Natural killer cell (primary cell): Measurements from ENCODE around the gene SGSM1. TPM values are rescaled to one million over a fixed set of nuclear protein-coding genes. Genes with fewer than 3 reads are reported as not detected.

ENCODE experiments used
- ATAC-seq, 3 donors: fragments of 150-1000 bp in 2 of 3; fragments of 200-7000 bp in 1 of 3; cut with Tn5 transposase; 1 replicate in 1 of 3; 2 replicates in 2 of 3; pipeline ENCODE4 v1.10.0; 2021; ENCODE audit warnings: mild to moderate bottlenecking in 2 of 3, moderate library complexity in 2 of 3
- DNase-seq, 2 donors: peaks; one replicate each; pipeline versions ENCODE4 v3.0.0 to v3.0.0-alpha.2; 2013 to 2021; ENCODE audit warnings: mixed read lengths in 1 of 2
- H3K27ac ChIP-seq: one replicate; pipeline ENCODE4 v1.5.1; 2013; ENCODE audit warnings: mild to moderate bottlenecking, low read length
- H3K27me3 ChIP-seq: one replicate; pipeline ENCODE4 v1.6.1; 2013; ENCODE audit warnings: low read length; ENCODE audit not compliant: control insufficient read depth, insufficient read depth
- H3K36me3 ChIP-seq: one replicate; pipeline ENCODE4 v1.6.1; 2013; ENCODE audit warnings: low read length; ENCODE audit not compliant: control insufficient read depth, insufficient read depth
- H3K4me1 ChIP-seq: one replicate; pipeline ENCODE4 v1.6.1; 2013; ENCODE audit warnings: low read length; ENCODE audit not compliant: control insufficient read depth, insufficient read depth
- H3K4me3 ChIP-seq: one replicate; pipeline ENCODE4 v1.5.1; 2013; ENCODE audit warnings: low read length
- H3K9me3 ChIP-seq: one replicate; pipeline ENCODE4 v1.6.1; 2013; ENCODE audit warnings: low read length; ENCODE audit not compliant: control insufficient read depth, insufficient read depth
- H3K27ac Mint-ChIP-seq, 2 donors: one replicate each; pipeline ENCODE4 v1.8.0; 2022; ENCODE audit warnings: mild to moderate bottlenecking in 2 of 2, mixed read lengths in 2 of 2, moderate library complexity in 1 of 2
- H3K27me3 Mint-ChIP-seq, 2 donors: one replicate each; pipeline ENCODE4 v1.8.0; 2022; ENCODE audit warnings: low read depth in 2 of 2, mixed read lengths in 2 of 2
- H3K36me3 Mint-ChIP-seq: one replicate; pipeline ENCODE4 v1.8.0; 2022; ENCODE audit warnings: mixed read lengths
- H3K4me1 Mint-ChIP-seq, 2 donors: one replicate each; pipeline ENCODE4 v1.8.0; 2022; ENCODE audit warnings: mixed read lengths in 2 of 2
- H3K4me3 Mint-ChIP-seq: one replicate; pipeline ENCODE4 v1.8.0; 2022; ENCODE audit warnings: mild to moderate bottlenecking, moderate library complexity, mixed read lengths
- H3K9me3 Mint-ChIP-seq, 2 donors: one replicate each; pipeline ENCODE4 v1.8.0; 2022; ENCODE audit warnings: mixed read lengths in 2 of 2
- WGBS: methylation state at CpG from one replicate; pipeline ENCODE4 v1.1.7; 2013; ENCODE audit warnings: missing lambda C conversion rate; ENCODE audit not compliant: insufficient coverage; 5-methylcytosine and 5-hydroxymethylcytosine counted together
- intact Hi-C: fragments of 100-400 bp; cut with micrococcal nuclease; formaldehyde crosslinking; loops from one replicate; pipeline ENCODE4 v1.14.2; 2022
- total RNA-seq, 4 donors: library from RNA; stranded (reverse); fragments of 120-200 nt in 1 of 4; gene quantifications; one replicate each; pipeline versions ENCODE4 v1.2.3 to v1.2.4, GENCODE V29; 2013 to 2022
- TF ChIP-seq, protein P1 (sequence below): fragments of 200-600 bp; IDR thresholded peaks from one replicate; pipeline ENCODE4 v1.8.0; 2022; ENCODE audit warnings: antibody characterized with exemption

Gene SGSM1
- total RNA-seq, 3 donors from 2014 or later (not counting 1 experiment from before 2014, with no cell fraction given) = 13.9 to 15.4 (median 13.9) TPM

DNA sequence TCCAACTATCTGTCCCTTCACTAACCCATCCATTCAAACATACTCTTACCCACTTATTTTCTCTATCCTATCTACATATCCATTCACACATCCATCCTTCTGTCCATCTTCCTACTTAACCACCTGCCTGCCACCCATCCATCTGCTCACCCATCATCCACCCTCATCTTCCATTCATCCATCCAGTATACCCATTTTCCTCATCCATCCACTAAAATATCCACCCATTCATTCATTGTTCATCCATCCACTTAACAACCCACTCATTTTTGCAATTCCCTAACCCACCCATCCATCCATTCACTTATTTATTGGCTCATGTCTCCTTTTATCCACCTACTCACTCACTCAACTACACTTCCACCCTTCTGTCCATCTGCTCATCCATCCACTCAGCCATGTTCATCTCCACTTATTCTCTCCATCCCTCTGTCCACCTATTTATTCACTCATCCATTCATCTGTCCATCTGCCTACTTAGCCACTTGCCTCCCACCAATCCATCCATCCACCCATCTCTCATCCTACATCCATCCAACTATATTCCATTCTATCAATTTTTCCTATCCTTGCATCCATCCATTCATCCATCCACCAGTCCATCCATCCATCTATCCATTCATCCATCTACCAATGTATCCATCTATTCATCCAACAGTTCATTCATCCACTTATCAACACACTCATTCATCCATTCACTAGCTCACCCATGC lies 129.9 kb downstream of the SGSM1 start:
- H3K27me3 Mint-ChIP-seq = peaks cover 0 to 3% of the 10 kb centered on the region in 2 donors
- TF ChIP-seq, protein P1, sequence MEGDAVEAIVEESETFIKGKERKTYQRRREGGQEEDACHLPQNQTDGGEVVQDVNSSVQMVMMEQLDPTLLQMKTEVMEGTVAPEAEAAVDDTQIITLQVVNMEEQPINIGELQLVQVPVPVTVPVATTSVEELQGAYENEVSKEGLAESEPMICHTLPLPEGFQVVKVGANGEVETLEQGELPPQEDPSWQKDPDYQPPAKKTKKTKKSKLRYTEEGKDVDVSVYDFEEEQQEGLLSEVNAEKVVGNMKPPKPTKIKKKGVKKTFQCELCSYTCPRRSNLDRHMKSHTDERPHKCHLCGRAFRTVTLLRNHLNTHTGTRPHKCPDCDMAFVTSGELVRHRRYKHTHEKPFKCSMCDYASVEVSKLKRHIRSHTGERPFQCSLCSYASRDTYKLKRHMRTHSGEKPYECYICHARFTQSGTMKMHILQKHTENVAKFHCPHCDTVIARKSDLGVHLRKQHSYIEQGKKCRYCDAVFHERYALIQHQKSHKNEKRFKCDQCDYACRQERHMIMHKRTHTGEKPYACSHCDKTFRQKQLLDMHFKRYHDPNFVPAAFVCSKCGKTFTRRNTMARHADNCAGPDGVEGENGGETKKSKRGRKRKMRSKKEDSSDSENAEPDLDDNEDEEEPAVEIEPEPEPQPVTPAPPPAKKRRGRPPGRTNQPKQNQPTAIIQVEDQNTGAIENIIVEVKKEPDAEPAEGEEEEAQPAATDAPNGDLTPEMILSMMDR = no peak
- ATAC-seq (no peak), DNase-seq (no peak)
- H3K4me3 Mint-ChIP-seq = no peak overlapping the region
- no peaks in the 10 kb centered on the region for H3K36me3 Mint-ChIP-seq
- Histone ChIP-seq H3K27ac (no peak overlapping the region), H3K4me1 (no peaks in the 10 kb centered on the region), H3K36me3 (no peaks in the 10 kb centered on the region), H3K4me3 (no peak overlapping the region), H3K9me3 (no peaks in the 10 kb centered on the region), H3K27me3 (no peaks in the 10 kb centered on the region)
- no peaks in the 10 kb centered on the region for H3K9me3 Mint-ChIP-seq
- H3K4me1 Mint-ChIP-seq = no peaks in the 10 kb centered on the region
- no peak overlapping the region for H3K27ac Mint-ChIP-seq
- intact Hi-C loops = no loop called here

DNA sequence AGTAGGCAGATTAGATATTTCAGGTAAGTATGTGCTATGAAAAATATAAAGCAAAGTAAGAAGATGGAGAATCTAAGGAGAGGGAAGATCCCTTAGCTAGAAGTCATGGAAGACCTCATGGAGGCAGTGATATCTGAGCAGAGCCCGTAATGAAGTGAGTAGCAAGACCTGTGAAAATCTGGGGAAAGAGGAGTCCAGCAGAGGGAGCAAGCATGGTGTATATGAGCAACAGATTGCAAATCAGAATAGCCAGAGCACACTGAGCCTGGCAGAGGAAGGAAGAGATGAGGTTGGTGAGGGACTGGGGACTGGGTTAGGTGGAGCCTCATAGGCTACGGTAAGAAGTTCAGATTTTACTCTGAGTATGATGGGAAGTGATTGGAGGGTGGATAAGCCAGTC lies 131.1 kb downstream of the SGSM1 start:
- intact Hi-C loops = no loop called here
- 14% methylated on average over 2 of the region's 2 CpGs for WGBS
- no peak overlapping the region for H3K27ac ChIP-seq
- no peaks in the 10 kb centered on the region for H3K27me3 ChIP-seq
- H3K4me1 Mint-ChIP-seq = no peaks in the 10 kb centered on the region
- TF ChIP-seq, protein P1 = no peak
- no peaks in the 10 kb centered on the region for H3K36me3 ChIP-seq
- H3K9me3 Mint-ChIP-seq = no peaks in the 10 kb centered on the region
- no peaks in the 10 kb centered on the region for H3K36me3 Mint-ChIP-seq
- H3K4me3 Mint-ChIP-seq = no peak overlapping the region
- no peaks in the 10 kb centered on the region for H3K9me3 ChIP-seq
- DNase-seq (peak in 1 of 2 donors; percentile 14), ATAC-seq (no peak)
- no peak overlapping the region for H3K4me3 ChIP-seq
- no peaks in the 10 kb centered on the region for H3K4me1 ChIP-seq
- H3K27ac Mint-ChIP-seq = no peak overlapping the region
- peaks cover 0 to 3% of the 10 kb centered on the region in 2 donors for H3K27me3 Mint-ChIP-seq

DNA sequence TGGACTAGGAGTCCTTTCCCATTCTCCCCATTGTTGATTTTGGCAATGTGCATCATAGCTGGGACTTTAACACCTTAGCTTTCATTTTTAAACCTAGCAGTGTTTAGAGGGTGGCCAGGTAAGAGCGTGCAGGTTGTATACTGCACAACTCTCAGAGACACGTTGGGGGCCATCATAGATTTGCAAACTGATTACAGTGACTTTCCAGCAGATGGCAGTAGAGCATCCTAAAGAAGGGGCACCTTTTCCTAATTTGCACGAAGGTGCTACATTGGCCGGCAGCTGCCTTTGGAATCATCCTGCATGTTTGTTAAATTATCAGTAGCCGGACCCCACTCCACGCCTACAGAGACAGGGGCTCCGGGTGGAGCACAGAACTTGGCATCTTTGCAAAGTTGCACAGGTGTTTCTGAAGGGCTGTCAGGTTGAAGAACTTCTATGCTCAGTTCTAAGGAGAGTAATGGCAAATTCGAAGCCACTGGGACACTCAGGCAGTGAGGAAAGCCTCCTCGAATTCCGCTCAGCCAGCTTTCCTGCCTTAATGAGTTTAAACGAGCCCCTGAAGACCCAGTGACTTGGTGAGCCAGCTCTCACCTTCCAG lies 132.8 kb downstream of the SGSM1 start:
- peak; percentile 54 to 75 (median 63) for ATAC-seq

More for the DNA sequence above, 132.8 kb downstream of the SGSM1 start:
- Histone ChIP-seq H3K9me3 (no peaks in the 10 kb centered on the region), H3K27me3 (no peaks in the 10 kb centered on the region), H3K4me1 (no peaks in the 10 kb centered on the region), H3K4me3 (no peak overlapping the region), H3K36me3 (no peaks in the 10 kb centered on the region), H3K27ac (no peak overlapping the region)
- 21% methylated on average over 11 of the region's 11 CpGs for WGBS
- Mint-ChIP-seq H3K9me3 (no peaks in the 10 kb centered on the region), H3K4me3 (no peak overlapping the region), H3K27me3 (peaks cover 1 to 5% of the 10 kb centered on the region in 2 donors), H3K4me1 (no peaks in the 10 kb centered on the region), H3K36me3 (no peaks in the 10 kb centered on the region), H3K27ac (no peak overlapping the region)
- DNase-seq = peak in 1 of 2 donors; percentile 72
- intact Hi-C loops = loop anchor here (1.0 kb wide), 1 partner anchor 109 kb away; no protein-coding TSS in a partner anchor
- TF ChIP-seq, protein P1 = peak; percentile 85
